Measurements from ENCODE around the gene DGKI.

DGKI gene

GRCh38 chr7:137507096-137507495 lies 339.7 kb downstream of the DGKI start:
- Histone ChIP-seq H3K9ac (no peak overlapping the region), H3K4me2 (no peak overlapping the region), H2AFZ (ENCODE audit: low read depth) (no peak overlapping the region), H3K4me1 (ENCODE audit: low read depth, poor library complexity, severe bottlenecking) (no peaks in the 10 kb centered on the region), H3K27ac (no peak overlapping the region), H3K4me3 (IDR thresholded peaks at IDR 0.05; ENCODE audit: insufficient read depth, low read depth, low read length) (no peak overlapping the region), H3K36me3 (ENCODE audit: insufficient read depth) (no peaks in the 10 kb centered on the region), H4K20me1 (ENCODE audit: insufficient read depth) (no peaks in the 10 kb centered on the region), H3K27me3 (ENCODE audit: insufficient read depth, low read depth) (no peaks in the 10 kb centered on the region), H3K79me2 (ENCODE audit: insufficient read depth, low read depth) (no peaks in the 10 kb centered on the region)
- no peak for TF ChIP-seq CTCF (conservative IDR thresholded peaks at IDR 0.05; ENCODE audit: low read depth, low read length)

- Histone ChIP-seq H3K4me2 (no peak overlapping the region), H3K79me2 (ENCODE audit: insufficient read depth, low read depth) (no peaks in the 10 kb centered on the region), H3K36me3 (ENCODE audit: insufficient read depth) (no peaks in the 10 kb centered on the region), H3K4me3 (IDR thresholded peaks at IDR 0.05; ENCODE audit: insufficient read depth, low read depth, low read length) (no peak overlapping the region), H2AFZ (ENCODE audit: low read depth) (no peak overlapping the region), H3K27ac (no peak overlapping the region), H4K20me1 (ENCODE audit: insufficient read depth) (no peaks in the 10 kb centered on the region), H3K4me1 (ENCODE audit: low read depth, poor library complexity, severe bottlenecking) (no peaks in the 10 kb centered on the region), H3K27me3 (ENCODE audit: insufficient read depth, low read depth) (no peaks in the 10 kb centered on the region), H3K9ac (no peak overlapping the region)
- TF ChIP-seq CTCF (conservative IDR thresholded peaks at IDR 0.05; ENCODE audit: low read depth, low read length), result no peak
These were observed 340.7 kb downstream of the DGKI start for GRCh38 chr7:137506031-137506430.

GRCh38 chr7:137501562-137501961 lies 345.2 kb downstream of the DGKI start:
- TF ChIP-seq CTCF (conservative IDR thresholded peaks at IDR 0.05; ENCODE audit: low read depth, low read length), result no peak
- H3K79me2 ChIP-seq (ENCODE audit: insufficient read depth, low read depth), result no peaks in the 10 kb centered on the region
- H2AFZ ChIP-seq (ENCODE audit: low read depth), result no peak overlapping the region
- H3K4me3 ChIP-seq (IDR thresholded peaks at IDR 0.05; ENCODE audit: insufficient read depth, low read depth, low read length), result no peak overlapping the region
- H3K4me2 ChIP-seq, result no peak overlapping the region
- H3K27me3 ChIP-seq (ENCODE audit: insufficient read depth, low read depth), result no peaks in the 10 kb centered on the region
- H4K20me1 ChIP-seq (ENCODE audit: insufficient read depth), result no peaks in the 10 kb centered on the region
- no peak overlapping the region for H3K9ac ChIP-seq
- H3K36me3 ChIP-seq (ENCODE audit: insufficient read depth), result no peaks in the 10 kb centered on the region
- H3K27ac ChIP-seq, result no peak overlapping the region
- no peaks in the 10 kb centered on the region for H3K4me1 ChIP-seq (ENCODE audit: low read depth, poor library complexity, severe bottlenecking)

GRCh38 chr7:137492889-137493288 lies 353.9 kb downstream of the DGKI start:
- Histone ChIP-seq H3K27ac (no peak overlapping the region), H3K9ac (no peak overlapping the region), H3K4me2 (no peak overlapping the region), H3K4me3 (IDR thresholded peaks at IDR 0.05; ENCODE audit: insufficient read depth, low read depth, low read length) (no peak overlapping the region), H3K27me3 (ENCODE audit: insufficient read depth, low read depth) (no peaks in the 10 kb centered on the region), H3K4me1 (ENCODE audit: low read depth, poor library complexity, severe bottlenecking) (no peaks in the 10 kb centered on the region), H3K79me2 (ENCODE audit: insufficient read depth, low read depth) (no peaks in the 10 kb centered on the region), H3K36me3 (ENCODE audit: insufficient read depth) (no peaks in the 10 kb centered on the region), H2AFZ (ENCODE audit: low read depth) (no peak overlapping the region), H4K20me1 (ENCODE audit: insufficient read depth) (no peaks in the 10 kb centered on the region)
- TF ChIP-seq CTCF (conservative IDR thresholded peaks at IDR 0.05; ENCODE audit: low read depth, low read length), result no peak

GRCh38 chr7:137489880-137490279 lies 356.9 kb downstream of the DGKI start:
- H3K79me2 ChIP-seq (ENCODE audit: insufficient read depth, low read depth), result no peaks in the 10 kb centered on the region
- H3K36me3 ChIP-seq (ENCODE audit: insufficient read depth), result no peaks in the 10 kb centered on the region
- H3K4me3 ChIP-seq (IDR thresholded peaks at IDR 0.05; ENCODE audit: insufficient read depth, low read depth, low read length), result no peak overlapping the region
- H3K9ac ChIP-seq, result no peak overlapping the region
- H2AFZ ChIP-seq (ENCODE audit: low read depth), result no peak overlapping the region
- no peaks in the 10 kb centered on the region for H3K27me3 ChIP-seq (ENCODE audit: insufficient read depth, low read depth)
- H4K20me1 ChIP-seq (ENCODE audit: insufficient read depth), result no peaks in the 10 kb centered on the region
- H3K4me2 ChIP-seq, result no peak overlapping the region
- H3K4me1 ChIP-seq (ENCODE audit: low read depth, poor library complexity, severe bottlenecking), result no peaks in the 10 kb centered on the region
- TF ChIP-seq CTCF (conservative IDR thresholded peaks at IDR 0.05; ENCODE audit: low read depth, low read length), result no peak
- H3K27ac ChIP-seq, result no peak overlapping the region

Data from KMS-11 (cell line).